HEK293T (cell line): ENCODE measurements around the gene MUC4.

ENCODE experiments used
- CTCF ChIA-PET: fragments of 350-600 bp; formaldehyde crosslinking; extraction: SDS; loops from one replicate; lab custom pipeline; 2021; ENCODE audit warnings: antibody characterized with exemption, inconsistent platforms; lab: Yijun Ruan, JAX
- POLR2A ChIA-PET: fragments of 350-600 bp; formaldehyde crosslinking; extraction: SDS; loops from one replicate; lab custom pipeline; 2020; ENCODE audit warnings: antibody characterized with exemption, inconsistent platforms; lab: Yijun Ruan, JAX
- DNase-seq: peaks from one replicate; pipeline ENCODE4 v3.0.0; 2012; ENCODE audit warnings: mixed read lengths; ENCODE audit errors: extremely low spot score
- ARNT ChIP-seq: fragments of 450-650 bp; IDR thresholded peaks from 2 replicates; pipeline ENCODE4 v1.6.1; 2017; ENCODE audit warnings: mild to moderate bottlenecking
- BHLHE40 ChIP-seq: fragments of 450-650 bp; IDR thresholded peaks from 2 replicates; pipeline ENCODE4 v1.6.1; 2016; ENCODE audit warnings: mild to moderate bottlenecking, moderate library complexity, borderline replicate concordance
- CTBP1 ChIP-seq: fragments of 450-650 bp; IDR thresholded peaks from 2 replicates; pipeline ENCODE4 v1.6.1; 2016; ENCODE audit warnings: borderline replicate concordance
- ELF4 ChIP-seq: fragments of 450-650 bp; IDR thresholded peaks from 2 replicates; pipeline ENCODE4 v1.6.1; 2017; ENCODE audit warnings: antibody characterized with exemption
- FOXA1 ChIP-seq: fragments of 450-650 bp; IDR thresholded peaks from 2 replicates; pipeline ENCODE4 v1.6.1; 2016; ENCODE audit warnings: mild to moderate bottlenecking
- FOXK2 ChIP-seq: fragments of 450-650 bp; IDR thresholded peaks from 2 replicates; pipeline ENCODE4 v1.6.1; 2016; ENCODE audit warnings: mild to moderate bottlenecking
- FOXM1 ChIP-seq: fragments of 450-650 bp; IDR thresholded peaks from 2 replicates; pipeline ENCODE4 v1.6.1; 2017; ENCODE audit warnings: mild to moderate bottlenecking, borderline replicate concordance
- HDGF ChIP-seq: fragments of 450-650 bp; IDR thresholded peaks from 2 replicates; pipeline ENCODE4 v1.6.1; 2017; ENCODE audit warnings: antibody characterized with exemption, borderline replicate concordance
- L3MBTL2 ChIP-seq: fragments of 450-650 bp; conservative IDR thresholded peaks from 2 replicates; pipeline ENCODE4 v1.6.1; 2016; ENCODE audit warnings: mild to moderate bottlenecking
- LEF1 ChIP-seq: fragments of 450-650 bp; IDR thresholded peaks from 2 replicates; pipeline ENCODE4 v1.6.1; 2017; ENCODE audit warnings: mild to moderate bottlenecking, borderline replicate concordance
- NFRKB ChIP-seq: fragments of 450-650 bp; IDR thresholded peaks from 2 replicates; pipeline ENCODE4 v1.6.1; 2016; ENCODE audit warnings: mild to moderate bottlenecking, moderate library complexity
- SP1 ChIP-seq: fragments of 450-650 bp; IDR thresholded peaks from 2 replicates; pipeline ENCODE4 v1.6.1; 2017
- SUZ12 ChIP-seq: fragments of 450-650 bp; IDR thresholded peaks from 2 replicates; pipeline ENCODE4 v1.6.1; 2016; ENCODE audit warnings: mild to moderate bottlenecking
- TARDBP ChIP-seq: fragments of 450-650 bp; IDR thresholded peaks from 2 replicates; pipeline ENCODE4 v1.6.1; 2016
- ZNF384 ChIP-seq: fragments of 450-650 bp; IDR thresholded peaks from 2 replicates; pipeline ENCODE4 v1.6.1; 2016
- TF ChIP-seq, protein P1 (sequence below): fragments of 450-650 bp; IDR thresholded peaks from 2 replicates; pipeline ENCODE4 v1.6.1; 2016

Gene MUC4

DNA sequence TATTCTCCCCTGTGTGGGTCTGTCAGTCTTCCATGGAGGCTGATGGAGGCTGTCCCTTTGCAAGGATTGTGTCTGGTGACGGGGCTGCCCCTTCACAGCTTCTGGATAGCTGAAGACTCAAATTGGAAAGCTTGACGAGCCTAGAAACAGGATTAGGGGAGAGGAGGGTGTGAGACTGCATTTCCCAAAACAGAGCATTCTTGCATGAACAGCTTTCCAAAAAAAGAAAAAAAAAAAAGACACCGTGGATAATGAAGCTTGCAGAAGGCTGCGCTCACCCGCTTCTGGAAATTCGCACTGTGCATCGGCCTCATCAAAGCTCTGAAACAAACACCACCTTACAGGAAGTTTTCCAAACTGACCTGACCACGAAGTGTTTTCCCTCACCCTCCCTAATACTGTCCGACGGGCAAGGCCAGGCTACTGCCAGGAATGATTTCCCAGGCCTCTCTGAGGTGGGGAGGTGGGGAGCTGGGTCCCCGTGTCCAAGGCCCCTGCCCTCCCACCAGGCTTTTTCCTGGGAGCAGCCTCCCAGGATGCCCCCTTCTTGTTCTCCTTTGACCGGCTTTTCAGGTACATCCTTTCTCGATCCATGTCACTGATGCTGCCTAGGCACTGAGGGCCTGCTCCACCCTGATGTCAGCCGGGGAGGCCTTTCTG lies 24.9 kb upstream of the MUC4 start:
- TF ChIP-seq BHLHE40 (no peak), ARNT (no peak), LEF1 (no peak), ZNF384 (no peak), SUZ12 (no peak), FOXA1 (no peak), ELF4 (no peak), SP1 (no peak), HDGF (no peak), L3MBTL2 (no peak), NFRKB (no peak), FOXM1 (no peak), CTBP1 (no peak), FOXK2 (no peak), TARDBP (no peak)
- TF ChIP-seq, protein P1, sequence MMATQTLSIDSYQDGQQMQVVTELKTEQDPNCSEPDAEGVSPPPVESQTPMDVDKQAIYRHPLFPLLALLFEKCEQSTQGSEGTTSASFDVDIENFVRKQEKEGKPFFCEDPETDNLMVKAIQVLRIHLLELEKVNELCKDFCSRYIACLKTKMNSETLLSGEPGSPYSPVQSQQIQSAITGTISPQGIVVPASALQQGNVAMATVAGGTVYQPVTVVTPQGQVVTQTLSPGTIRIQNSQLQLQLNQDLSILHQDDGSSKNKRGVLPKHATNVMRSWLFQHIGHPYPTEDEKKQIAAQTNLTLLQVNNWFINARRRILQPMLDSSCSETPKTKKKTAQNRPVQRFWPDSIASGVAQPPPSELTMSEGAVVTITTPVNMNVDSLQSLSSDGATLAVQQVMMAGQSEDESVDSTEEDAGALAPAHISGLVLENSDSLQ = no peak
- CTCF ChIA-PET = no interaction called here
- POLR2A ChIA-PET = no interaction called here
- DNase-seq = no peak

DNA sequence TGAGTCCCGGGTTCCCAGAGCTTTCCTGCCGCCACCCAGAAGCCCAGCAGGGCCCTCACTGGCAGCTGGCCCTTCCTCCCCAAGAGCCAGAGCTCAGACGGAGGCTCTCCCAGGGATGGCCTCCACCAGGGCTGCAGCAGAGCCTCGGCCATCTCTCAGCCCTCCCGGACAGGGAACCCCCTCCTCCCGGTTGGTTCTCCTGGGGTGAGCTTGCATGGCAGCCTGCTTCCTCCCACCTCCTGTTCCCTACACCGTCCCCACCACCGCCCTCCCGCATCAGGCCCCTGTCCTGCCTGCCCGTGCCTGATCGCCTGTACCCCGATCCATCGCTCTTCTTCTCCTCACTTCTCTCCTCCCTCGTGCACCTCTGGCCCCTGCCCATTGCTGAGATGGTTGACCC lies 24.1 kb upstream of the MUC4 start:
- ChIA-PET POLR2A (no interaction called here), CTCF (no interaction called here)

GRCh38 chr3:195834675-195835583 lies 23.2 kb upstream of the MUC4 start:
- POLR2A ChIA-PET = no interaction called here
- DNase-seq = no peak
- CTCF ChIA-PET = interaction anchor here (0.6 kb wide), 1 partner anchor 59 kb away, joined by 4 read pairs; no protein-coding TSS in a partner anchor
- TF ChIP-seq NFRKB (no peak), LEF1 (no peak), HDGF (no peak), SP1 (no peak), BHLHE40 (no peak), SUZ12 (no peak), CTBP1 (no peak), FOXM1 (no peak), FOXA1 (no peak), ZNF384 (no peak), ELF4 (no peak), L3MBTL2 (no peak), ARNT (no peak), TARDBP (no peak), FOXK2 (no peak)
- TF ChIP-seq, protein P1 = no peak

More for the DNA sequence above, 24.1 kb upstream of the MUC4 start:
- no peak for DNase-seq
- TF ChIP-seq ZNF384 (no peak), SP1 (no peak), HDGF (no peak), ARNT (no peak), FOXA1 (no peak), LEF1 (no peak), TARDBP (no peak), FOXK2 (no peak), ELF4 (no peak), CTBP1 (no peak), L3MBTL2 (no peak)
- TF ChIP-seq, protein P1 = no peak

DNA sequence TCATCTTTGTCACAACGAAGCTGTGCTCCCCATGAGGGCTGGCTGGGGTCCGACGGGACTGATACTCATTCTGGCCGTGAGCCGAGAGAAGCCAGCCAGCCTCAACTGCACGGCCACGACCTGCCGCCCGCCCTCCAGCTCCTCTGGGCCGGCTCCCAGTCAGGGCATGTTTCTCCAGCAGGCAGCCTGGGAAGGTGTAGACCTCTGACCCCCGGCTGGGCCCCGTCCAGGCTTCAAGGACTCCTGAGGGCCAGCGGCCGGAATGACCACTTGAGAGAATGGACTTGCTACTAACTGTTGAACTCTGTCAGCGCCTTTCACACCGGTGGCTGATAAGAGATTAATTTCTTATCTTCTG lies 18.1 kb upstream of the MUC4 start:
- CTCF ChIA-PET = no interaction called here
- POLR2A ChIA-PET = no interaction called here
- DNase-seq = no peak
- TF ChIP-seq ELF4 = no peak
- TF ChIP-seq ARNT = no peak
- no peak for TF ChIP-seq SP1
- TF ChIP-seq TARDBP = no peak
- no peak for TF ChIP-seq FOXA1
- TF ChIP-seq LEF1 = no peak
- TF ChIP-seq FOXK2 = no peak
- TF ChIP-seq ZNF384 = no peak

DNA sequence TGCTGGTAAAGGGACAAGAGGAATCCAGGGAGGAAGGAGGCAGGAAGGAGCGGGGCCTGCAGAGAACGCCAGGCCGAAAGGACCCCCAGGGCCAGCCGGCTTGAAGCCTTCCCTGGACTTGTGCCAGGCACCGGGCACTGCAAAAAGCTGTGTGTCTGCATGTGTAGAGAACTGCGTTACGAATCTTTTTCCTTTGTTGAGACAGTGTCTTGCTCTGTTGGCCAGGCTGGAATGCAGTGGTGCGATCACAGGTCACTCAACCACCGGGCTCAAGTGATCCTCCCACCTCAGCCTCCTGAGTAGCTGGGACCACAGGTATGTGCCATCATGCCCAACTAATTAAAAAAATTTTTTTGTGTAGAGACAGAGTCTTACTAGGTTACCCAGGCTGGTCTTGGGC lies 17.0 kb upstream of the MUC4 start:
- DNase-seq = no peak
- ChIA-PET CTCF (no interaction called here), POLR2A (no interaction called here)
- TF ChIP-seq ZNF384 (no peak), BHLHE40 (no peak), ELF4 (no peak), SUZ12 (no peak), HDGF (no peak), FOXM1 (no peak), L3MBTL2 (no peak), SP1 (no peak), FOXK2 (no peak), TARDBP (no peak), CTBP1 (no peak), ARNT (no peak), LEF1 (no peak), NFRKB (no peak)
